Parietal lobe (tissue), 2 donors: ENCODE measurements around the gene AIRE. TPM values are rescaled to one million over a fixed set of nuclear protein-coding genes. Genes with fewer than 3 reads are reported as not detected.

Source experiments
- small RNA-seq: library from RNA; depleted of rRNA; stranded (forward); fragments of <200 nt; gene quantifications from one replicate; pipeline ENCODE3, GENCODE V24; 2014; ENCODE audit warnings: low replicate concordance
- total RNA-seq: library from RNA; depleted of rRNA; stranded (reverse); fragments of >200 nt; gene quantifications from one replicate; pipeline ENCODE4 v1.2.3, GENCODE V29; 2014

Gene AIRE
- not detected for total RNA-seq

GRCh38 chr21:44285138-44285992, at the start of gene AIRE:
AIRE (plus strand) TSS chr21:44285876; CDS start chr21:44286007, 131 bp downstream.

GRCh38 chr21:44240842-44241241, 44.8 kb upstream of the AIRE start, which contains the start of gene ICOSLG:
ICOSLG (minus strand) TSS chr21:44240943; CDS start chr21:44240817, 126 bp downstream.

DNA sequence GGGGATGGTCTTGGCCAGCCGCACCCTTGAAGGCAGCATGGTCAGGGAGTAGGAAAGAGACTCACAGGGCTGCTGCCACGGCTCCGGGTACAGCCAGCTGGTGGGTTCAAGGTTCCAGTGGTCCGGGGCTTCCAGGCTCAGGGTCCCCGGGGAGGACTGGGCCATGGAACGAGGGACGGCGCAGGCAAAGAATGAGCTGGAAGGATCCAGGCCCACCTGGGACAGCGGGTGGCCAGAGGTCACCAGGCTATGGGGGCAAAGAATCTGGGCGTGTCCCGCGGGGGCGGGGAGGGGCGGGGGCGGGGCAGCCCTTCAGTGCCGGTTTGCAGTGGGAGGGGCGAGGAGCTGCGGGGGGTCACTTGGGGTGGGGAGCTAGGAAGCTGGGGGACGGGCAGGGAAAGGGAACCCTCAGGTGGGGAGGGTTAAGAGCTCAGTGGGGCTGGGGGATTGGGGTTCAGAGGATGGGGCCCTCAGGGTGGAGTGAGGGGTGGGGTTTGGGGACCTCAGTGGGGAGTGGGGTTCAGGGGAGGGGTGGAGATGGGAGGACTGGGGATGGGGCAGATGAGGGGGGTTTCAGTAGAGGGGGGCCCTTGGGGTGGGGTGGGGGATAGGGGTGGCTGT, 23.9 kb upstream of the AIRE start, which contains the start of gene DNMT3L:
DNMT3L (minus strand) TSS at position 223 of the 621 bp plus-strand sequence. CDS start 638 bp downstream, outside the sequence.

DNA sequence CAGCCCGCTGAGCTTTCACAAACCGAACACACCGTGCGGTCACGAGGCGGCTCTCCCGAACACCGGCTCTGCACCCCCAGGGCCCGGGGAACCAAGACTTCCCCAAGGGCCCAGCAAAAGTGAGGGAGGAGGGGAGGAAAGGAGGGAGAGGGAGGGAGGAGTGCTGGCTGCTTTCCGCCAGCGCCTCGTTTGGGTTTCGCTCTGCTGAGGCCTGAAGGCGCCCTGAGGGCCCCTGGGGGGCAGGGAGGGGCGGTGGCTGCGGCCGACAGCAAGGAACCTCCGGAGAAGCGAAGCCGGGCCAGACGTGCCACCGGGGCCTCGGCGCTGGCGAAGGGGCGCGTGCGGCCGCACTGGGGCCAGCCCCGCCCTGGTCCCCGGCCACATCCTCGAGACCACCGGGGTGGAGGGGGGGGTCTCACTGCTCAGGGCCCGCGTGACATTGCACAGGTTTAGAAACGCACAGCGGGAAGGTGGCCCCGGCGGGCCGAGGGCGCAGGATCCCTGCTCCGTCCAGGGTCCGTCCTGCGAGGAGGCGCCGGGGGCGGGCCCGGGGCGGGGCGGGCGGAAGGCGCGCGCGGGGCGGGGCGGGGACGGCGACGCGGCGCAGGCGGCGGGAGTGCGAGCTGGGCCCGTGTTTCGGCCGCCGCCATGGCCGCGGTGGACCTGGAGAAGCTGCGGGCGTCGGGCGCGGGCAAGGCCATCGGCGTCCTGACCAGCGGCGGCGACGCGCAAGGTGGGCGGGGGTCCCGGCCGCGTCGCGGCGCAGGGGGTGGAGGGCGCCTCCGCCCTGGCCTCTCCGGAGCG, 14.0 kb downstream of the AIRE start, which contains the start of gene PFKL:
PFKL (plus strand) TSS at position 596 of the 804 bp plus-strand sequence; CDS start at position 649, 53 bp downstream.

DNA sequence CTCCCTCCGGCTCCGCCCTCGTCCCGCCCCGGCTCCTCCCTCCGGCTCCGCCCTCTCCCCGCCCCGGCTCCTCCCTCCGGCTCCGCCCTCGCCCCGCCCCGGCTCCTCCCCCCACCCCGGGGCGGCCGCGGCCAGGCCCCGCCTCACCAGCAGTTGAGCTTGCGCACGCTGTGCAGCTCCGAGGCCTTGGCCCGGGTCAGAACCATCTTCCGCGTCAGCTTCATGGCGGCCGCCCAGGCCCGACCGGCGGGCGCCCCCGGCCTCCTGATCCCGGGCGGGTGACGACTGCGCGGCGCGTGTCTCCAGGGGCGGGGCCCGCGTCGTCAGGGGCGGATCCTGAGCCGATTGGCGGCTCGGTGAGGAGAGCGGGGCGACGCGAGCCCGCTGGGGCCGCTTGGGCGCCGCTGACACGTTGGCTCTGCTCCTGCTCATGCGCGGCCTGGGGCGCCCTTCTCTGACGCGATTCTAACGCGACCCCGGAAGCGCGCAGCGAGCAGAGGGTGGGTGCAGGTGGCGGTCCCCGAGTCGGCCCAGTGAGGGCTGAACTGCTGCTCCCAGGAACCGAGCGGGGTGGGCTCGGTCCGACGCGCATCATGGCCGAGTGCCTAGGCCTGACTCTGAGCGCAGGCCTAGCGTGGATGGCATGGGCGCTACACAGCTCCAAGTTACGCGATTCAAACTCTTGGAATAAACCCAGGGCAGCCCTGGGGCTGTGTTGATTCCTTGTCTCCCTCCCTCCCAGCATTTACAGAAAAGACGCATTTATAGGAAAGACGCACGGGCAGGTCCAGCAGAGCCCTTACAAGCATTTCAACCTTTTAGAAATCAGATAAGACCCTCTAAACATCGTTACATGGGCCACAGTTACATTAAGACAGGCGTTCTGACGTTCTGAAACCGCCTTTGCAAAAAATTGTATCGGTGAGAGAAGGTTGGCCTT, 53.6 kb downstream of the AIRE start, which contains the start of gene CFAP410:
CFAP410 (minus strand) TSS at position 420 of the 940 bp plus-strand sequence; CDS start at position 224, 196 bp downstream.

Small RNAs within 50 kb of the gene (small RNA-seq; reads per million reads assigned to genes)
- not detected for gene AP001059.3

Other genes with a start within 250 kb of the AIRE start
- 8.1 TPM for gene PWP2, start 178.5 kb upstream of the AIRE start, total RNA-seq
- 22.8 TPM for gene GATD3, start 152.2 kb upstream of the AIRE start, total RNA-seq
- gene ICOSLG, start 44.9 kb upstream of the AIRE start, total RNA-seq = 0.31 TPM
- not detected for gene DNMT3L, start 24.0 kb upstream of the AIRE start, total RNA-seq
- 106 TPM for gene PFKL, start 14.2 kb downstream of the AIRE start, total RNA-seq
- 15.3 TPM for gene CFAP410, start 53.5 kb downstream of the AIRE start, total RNA-seq
- 2.8 TPM for gene TRPM2, start 67.7 kb downstream of the AIRE start, total RNA-seq
- 13.5 TPM for gene LRRC3, start 169.6 kb downstream of the AIRE start, total RNA-seq